A375 (cell line): ENCODE results near the gene STX4. TPM values are rescaled to one million over a fixed set of nuclear protein-coding genes. Genes with fewer than 3 reads are reported as not detected.

Experiments used
- total RNA-seq: library from RNA; depleted of rRNA; stranded (reverse); fragments of >200 nt; shearing (Covaris generic); gene quantifications from 2 replicates; pipeline ENCODE4 v1.2.3, GENCODE V29; 2014; rRNA removed

The STX4 gene
- total RNA-seq = 23.6 and 25.5 TPM in 2 replicates

GRCh38 chr16:31032736-31033708 is at the start of gene STX4:
Gene STX4, plus strand, starts transcription at chr16:31033558. Its CDS starts 248 bp downstream, at chr16:31033806.

GRCh38 chr16:30984669-30985400 is 48.5 kb upstream of the STX4 start, which contains the start of gene HSD3B7:
Gene HSD3B7, plus strand, starts transcription at chr16:30985207. Its CDS starts 452 bp downstream, at chr16:30985659.

GRCh38 chr16:31010585-31011325 is 22.6 kb upstream of the STX4 start, which contains the start of gene STX1B:
Gene STX1B, minus strand, starts transcription at chr16:31010638. Its CDS starts 242 bp downstream, at chr16:31010396.

GRCh38 chr16:31073970-31074813 is 40.8 kb downstream of the STX4 start, which contains the start of the genes ZNF646 and ZNF668:
Gene ZNF646, plus strand, starts transcription at chr16:31074422. Its CDS starts 1,903 bp downstream, at chr16:31076325.
Gene ZNF668, minus strand, starts transcription at chr16:31074240. Its CDS starts 9,781 bp downstream, at chr16:31064459.

GRCh38 chr16:31088459-31089183 is 55.3 kb downstream of the STX4 start, which contains the start of gene PRSS53:
Gene PRSS53, minus strand, starts transcription at chr16:31088943. Its CDS starts 134 bp downstream, at chr16:31088809.

Other genes starting within 250 kb of the STX4 start
- gene ZNF629, start 246.4 kb upstream of the STX4 start, total RNA-seq = 9.7 and 10.2 TPM in 2 replicates
- 57.4 and 71.4 TPM in 2 replicates for gene BCL7C, start 139.5 kb upstream of the STX4 start, total RNA-seq
- gene CTF1, start 136.9 kb upstream of the STX4 start, total RNA-seq = not detected in 2 replicates
- 32.0 and 35.8 TPM in 2 replicates for gene FBXL19, start 110.0 kb upstream of the STX4 start, total RNA-seq
- gene ORAI3, start 84.5 kb upstream of the STX4 start, total RNA-seq = 19.8 and 21.6 TPM in 2 replicates
- gene SETD1A, start 75.8 kb upstream of the STX4 start, total RNA-seq = 9.8 and 12.9 TPM in 2 replicates
- 2.2 and 2.4 TPM in 2 replicates for gene HSD3B7, start 48.4 kb upstream of the STX4 start, total RNA-seq
- gene STX1B, start 22.9 kb upstream of the STX4 start, total RNA-seq = 0.98 TPM in 1 of 2 replicates, not detected in the other
- gene ZNF668, start 40.7 kb downstream of the STX4 start, total RNA-seq = 18.1 and 22.6 TPM in 2 replicates
- gene ZNF646, start 40.9 kb downstream of the STX4 start, total RNA-seq = 18.1 and 18.4 TPM in 2 replicates
- 3.6 and 6.6 TPM in 2 replicates for gene PRSS53, start 55.4 kb downstream of the STX4 start, total RNA-seq
- 141 and 193 TPM in 2 replicates for gene VKORC1, start 61.2 kb downstream of the STX4 start, total RNA-seq
- gene BCKDK, start 74.8 kb downstream of the STX4 start, total RNA-seq = 39.1 and 49.7 TPM in 2 replicates
- gene KAT8, start 84.1 kb downstream of the STX4 start, total RNA-seq = 40.7 and 59.5 TPM in 2 replicates
- not detected in 2 replicates for gene PRSS8, start 102.2 kb downstream of the STX4 start, total RNA-seq
- gene PRSS36, start 116.5 kb downstream of the STX4 start, total RNA-seq = 0.98 TPM in 1 of 2 replicates, not detected in the other
- gene FUS, start 146.6 kb downstream of the STX4 start, total RNA-seq = 62.7 and 76.7 TPM in 2 replicates
- not detected in 2 replicates for gene PYCARD, start 169.2 kb downstream of the STX4 start, total RNA-seq
- gene TRIM72, start 180.6 kb downstream of the STX4 start, total RNA-seq = not detected in 2 replicates
- gene PYDC1, start 183.6 kb downstream of the STX4 start, total RNA-seq = not detected in 2 replicates
- gene ITGAM, start 226.4 kb downstream of the STX4 start, total RNA-seq = 0.37 TPM in 1 of 2 replicates, not detected in the other